Neural cell (in vitro differentiated cells): ENCODE results near the gene SNAPC2.

Experiments
- CTCF ChIP-seq: fragments of 450-650 bp; IDR thresholded peaks from 2 replicates; pipeline ENCODE4 v1.5.1; 2014; ENCODE audit warnings: antibody characterized with exemption, mild to moderate bottlenecking, moderate library complexity; ENCODE audit not compliant: poor library complexity, severe bottlenecking
- EP300 ChIP-seq: fragments of 450-650 bp; conservative IDR thresholded peaks from 2 replicates; pipeline ENCODE4 v1.6.1; 2014; ENCODE audit warnings: antibody characterized with exemption, mild to moderate bottlenecking, moderate library complexity; ENCODE audit not compliant: poor library complexity, severe bottlenecking
- POLR2AphosphoS5 ChIP-seq: IDR thresholded peaks from 2 replicates; pipeline ENCODE4 v1.6.1; 2012
- RAD21 ChIP-seq: fragments of 450-650 bp; conservative IDR thresholded peaks from 2 replicates; pipeline ENCODE4 v1.6.1; 2014; ENCODE audit warnings: antibody characterized with exemption, mild to moderate bottlenecking, moderate library complexity
- TAF1 ChIP-seq: IDR thresholded peaks from 2 replicates; pipeline ENCODE4 v1.6.1; 2012; ENCODE audit warnings: low read depth

- no peak for TF ChIP-seq CTCF
- TF ChIP-seq TAF1 = no peak
- no peak for TF ChIP-seq EP300
- TF ChIP-seq POLR2AphosphoS5 = no peak
- TF ChIP-seq RAD21 = no peak
Measured at GRCh38 chr19:7915250-7916102, 4.7 kb upstream of the SNAPC2 start.
